GM10266 (cell line): ENCODE data around the gene PAQR6.
A peak's percentile ranks its signal among the peaks of the same experiment; 100 is the strongest.

Source experiments
- DNase-seq: peaks from one replicate; pipeline ENCODE4 v3.0.0; 2012; ENCODE audit errors: extremely low spot score
- CTCF ChIP-seq: IDR thresholded peaks from 2 replicates; pipeline ENCODE4 v1.5.1; 2012; ENCODE audit warnings: mild to moderate bottlenecking, low read depth; ENCODE audit not compliant: control insufficient read depth, insufficient read depth; ENCODE audit errors: missing control alignments

The PAQR6 gene

GRCh38 chr1:156233426-156234127 is 14.3 kb downstream of the PAQR6 start:
- no peak for DNase-seq
- no peak for TF ChIP-seq CTCF

GRCh38 chr1:156232201-156232894 is 15.5 kb downstream of the PAQR6 start:
- DNase-seq: no peak
- TF ChIP-seq CTCF: no peak

- TF ChIP-seq CTCF: no peak
- no peak for DNase-seq
Measured at GRCh38 chr1:156230473-156230837, 17.4 kb downstream of the PAQR6 start.

- no peak for TF ChIP-seq CTCF
- DNase-seq: no peak
Measured at GRCh38 chr1:156229809-156230472, 17.9 kb downstream of the PAQR6 start.

- TF ChIP-seq CTCF: no peak
- no peak for DNase-seq
Measured at GRCh38 chr1:156228501-156228900, 19.4 kb downstream of the PAQR6 start.

- no peak for DNase-seq
- no peak for TF ChIP-seq CTCF
Measured at GRCh38 chr1:156226782-156227181, 21.1 kb downstream of the PAQR6 start.

GRCh38 chr1:156226116-156226538 is 21.7 kb downstream of the PAQR6 start:
- peak; percentile 71 for DNase-seq

More at GRCh38 chr1:156226116-156226538, 21.7 kb downstream of the PAQR6 start:
- TF ChIP-seq CTCF: no peak
